Breast epithelium (tissue), 3 donors: Measurements from ENCODE around the gene BAAT.

Experiments used
- POLR2A ChIP-seq: fragments of 450-650 bp; IDR thresholded peaks from one replicate; pipeline ENCODE4 v1.6.1; 2016; ENCODE audit warnings: antibody characterized with exemption, mild to moderate bottlenecking, moderate library complexity
- POLR2AphosphoS5 ChIP-seq, 3 donors: sonication (generic); formaldehyde crosslinking; IDR thresholded peaks; one replicate each; pipeline ENCODE4 v1.6.1; 2017; ENCODE audit warnings: antibody characterized with exemption in 3 of 3
- TF ChIP-seq, protein P1 (sequence below), 3 donors: fragments of 450-650 bp; IDR thresholded peaks; one replicate each; pipeline ENCODE4 v1.5.1; 2016 to 2017; ENCODE audit warnings: antibody characterized with exemption in 3 of 3, mild to moderate bottlenecking in 3 of 3, moderate library complexity in 3 of 3

DNA sequence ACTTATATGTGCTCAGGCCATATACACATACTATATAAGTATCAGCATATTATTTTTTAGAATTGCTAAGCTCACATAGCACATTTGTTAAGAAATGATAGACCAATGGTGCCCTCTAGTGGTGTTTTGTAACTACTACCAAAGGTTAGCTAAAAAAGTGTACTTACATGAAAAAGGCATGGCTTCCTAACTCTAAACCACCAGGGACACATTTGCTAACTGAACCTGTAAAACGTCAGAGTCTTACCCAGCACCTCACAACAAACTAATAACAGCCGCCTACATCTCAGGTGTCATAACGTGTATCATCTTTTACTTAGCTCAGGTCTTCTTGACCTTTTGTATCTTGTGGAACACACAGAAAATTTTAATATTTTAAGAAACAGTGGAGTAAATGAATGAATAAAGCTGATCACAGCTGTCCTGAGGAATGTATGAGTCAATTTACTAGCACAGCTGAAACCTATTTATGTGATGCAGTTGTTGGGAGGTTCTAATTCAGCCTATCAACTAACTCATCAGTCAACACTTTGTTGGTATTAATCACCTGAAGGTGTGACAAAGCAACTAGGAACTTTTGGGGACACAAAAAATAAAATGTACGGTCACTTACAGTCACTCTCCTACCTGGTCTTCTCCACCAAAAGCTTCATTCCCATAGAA, 72.9 kb downstream of the BAAT start:
- TF ChIP-seq, protein P1, sequence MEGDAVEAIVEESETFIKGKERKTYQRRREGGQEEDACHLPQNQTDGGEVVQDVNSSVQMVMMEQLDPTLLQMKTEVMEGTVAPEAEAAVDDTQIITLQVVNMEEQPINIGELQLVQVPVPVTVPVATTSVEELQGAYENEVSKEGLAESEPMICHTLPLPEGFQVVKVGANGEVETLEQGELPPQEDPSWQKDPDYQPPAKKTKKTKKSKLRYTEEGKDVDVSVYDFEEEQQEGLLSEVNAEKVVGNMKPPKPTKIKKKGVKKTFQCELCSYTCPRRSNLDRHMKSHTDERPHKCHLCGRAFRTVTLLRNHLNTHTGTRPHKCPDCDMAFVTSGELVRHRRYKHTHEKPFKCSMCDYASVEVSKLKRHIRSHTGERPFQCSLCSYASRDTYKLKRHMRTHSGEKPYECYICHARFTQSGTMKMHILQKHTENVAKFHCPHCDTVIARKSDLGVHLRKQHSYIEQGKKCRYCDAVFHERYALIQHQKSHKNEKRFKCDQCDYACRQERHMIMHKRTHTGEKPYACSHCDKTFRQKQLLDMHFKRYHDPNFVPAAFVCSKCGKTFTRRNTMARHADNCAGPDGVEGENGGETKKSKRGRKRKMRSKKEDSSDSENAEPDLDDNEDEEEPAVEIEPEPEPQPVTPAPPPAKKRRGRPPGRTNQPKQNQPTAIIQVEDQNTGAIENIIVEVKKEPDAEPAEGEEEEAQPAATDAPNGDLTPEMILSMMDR (IDR thresholded peaks at IDR 0.05): peak in 2 of 3 donors; percentile 60 to 63
- TF ChIP-seq POLR2AphosphoS5 (IDR thresholded peaks at IDR 0.05) (no peak), POLR2A (no peak)
